Left cardiac atrium (tissue), 4 donors: Measurements from ENCODE around the gene MAN1A1. TPM values are rescaled to one million over a fixed set of nuclear protein-coding genes. Genes with fewer than 3 reads are reported as not detected.
A peak's percentile ranks its signal among the peaks of the same experiment; 100 is the strongest.
"Not testable (repeated sequence)": the region's sequence is repeated elsewhere in the genome, so short reads cannot be mapped to it uniquely, and the experiment has no call there.

Experiments used
- ATAC-seq, 2 donors: fragments of 200-7000 bp; cut with Tn5 transposase; one replicate each; pipeline ENCODE4 v1.9.1; 2020; ENCODE audit warnings: mild to moderate bottlenecking in 2 of 2, moderate library complexity in 2 of 2
- DNase-seq: peaks from one replicate; pipeline ENCODE4 v3.0.0-alpha.2; 2020
- intact Hi-C, 2 donors: fragments of 100-400 bp; cut with DNase I; formaldehyde crosslinking; loops; one replicate each; pipeline versions ENCODE4 v1.14.1 to v1.15.1; 2022 to 2023
- total RNA-seq, 2 donors: library from RNA; stranded (reverse); fragmentation: NEBNext Ultra II Directional; extraction: Animal tissue kit (Norgen Biotek cat#: 25700); gene quantifications; one replicate each; pipeline ENCODE4 v1.2.1, GENCODE V29; 2021
- donor health status: DM: no; HTN: yes; CAD: no.
- donor health status: DM: no; HTN: yes; CAD: no; lungs with severe emphysema.
- donor health status: DM: yes; HTN: yes; CAD: no.
- donor health status: Dilated cardiomyopathy.

MAN1A1 gene
- total RNA-seq, 2 donors from 2014 or later = 30.3 to 45.0 TPM

DNA sequence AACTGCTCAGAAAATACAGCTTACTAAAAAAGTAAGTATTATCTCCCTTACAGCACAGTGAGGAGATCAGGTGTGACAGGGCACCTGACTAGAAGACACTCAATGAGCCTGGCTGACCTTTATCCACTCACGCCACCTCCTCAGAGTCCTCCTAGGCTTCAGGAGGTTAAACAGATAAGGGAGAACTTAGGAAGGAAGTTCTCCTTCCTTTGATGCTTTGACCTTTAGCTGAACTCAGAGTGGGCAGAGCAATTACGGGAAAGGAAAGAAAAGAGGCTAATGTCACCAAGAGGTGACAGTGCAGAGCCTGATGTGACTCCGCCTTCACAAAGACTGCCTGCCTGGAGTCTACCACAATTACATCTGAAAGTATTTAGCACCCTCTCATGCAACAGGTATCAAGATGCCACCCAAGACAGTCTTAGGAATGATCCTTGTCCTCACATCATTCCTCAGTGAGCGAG, 36.7 kb downstream of the MAN1A1 start:
- peak; percentile 10 to 62 for ATAC-seq
- intact Hi-C loops = no loop called here

DNA sequence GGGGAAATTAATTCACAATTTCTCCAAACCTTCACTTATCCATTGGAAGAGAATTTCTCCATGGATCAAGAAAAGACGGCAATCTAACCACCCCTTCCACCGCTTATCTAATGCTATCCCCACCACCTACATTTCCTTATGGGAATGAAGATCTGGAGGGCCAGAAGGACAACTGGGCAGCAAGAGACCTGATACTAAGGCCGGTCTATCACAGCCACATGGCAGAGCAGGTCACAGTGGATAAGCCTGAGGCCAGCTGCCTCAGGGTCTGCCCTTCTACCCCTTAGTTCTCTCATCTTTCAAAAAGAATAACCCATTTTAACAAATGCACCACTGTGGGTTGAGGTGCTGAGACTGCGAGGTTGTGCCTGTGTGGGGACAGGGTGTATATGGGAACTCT, 37.1 kb downstream of the MAN1A1 start:
- DNase-seq = no peak
- intact Hi-C loops = no loop called here
- no peak for ATAC-seq

More for the DNA sequence above, 36.7 kb downstream of the MAN1A1 start:
- no peak for DNase-seq

DNA sequence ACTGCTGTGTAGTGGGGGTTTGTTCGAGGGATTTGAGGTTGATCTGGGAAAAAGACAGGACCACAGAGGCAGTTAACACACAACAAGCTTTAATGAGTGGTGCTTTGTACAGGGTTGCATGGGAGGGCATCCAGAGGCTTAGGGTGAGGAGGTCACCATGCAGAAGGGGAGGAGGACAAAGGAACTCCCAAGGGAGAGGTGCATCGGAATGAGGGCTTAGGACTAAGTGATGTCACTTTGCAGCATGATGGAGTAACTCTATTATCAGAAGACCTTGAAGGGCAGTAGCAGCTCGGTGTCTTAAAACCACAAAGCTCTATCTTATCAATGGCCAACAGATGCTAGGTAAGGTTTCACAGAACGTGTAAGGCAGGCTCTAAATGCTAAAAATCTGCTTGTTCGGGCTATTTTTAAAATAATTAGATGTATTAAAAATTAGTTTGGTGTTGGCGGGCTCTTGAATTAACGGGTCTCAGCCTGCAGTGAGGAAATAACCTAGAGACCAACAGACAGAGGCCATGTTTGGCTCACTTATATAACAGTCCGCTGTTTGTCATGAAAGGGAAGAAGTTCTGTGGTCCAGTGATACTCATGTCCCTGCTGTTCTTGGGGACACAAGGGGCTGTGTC, 37.9 kb downstream of the MAN1A1 start:
- ATAC-seq (no peak), DNase-seq (no peak)
- intact Hi-C loops = no loop called here

DNA sequence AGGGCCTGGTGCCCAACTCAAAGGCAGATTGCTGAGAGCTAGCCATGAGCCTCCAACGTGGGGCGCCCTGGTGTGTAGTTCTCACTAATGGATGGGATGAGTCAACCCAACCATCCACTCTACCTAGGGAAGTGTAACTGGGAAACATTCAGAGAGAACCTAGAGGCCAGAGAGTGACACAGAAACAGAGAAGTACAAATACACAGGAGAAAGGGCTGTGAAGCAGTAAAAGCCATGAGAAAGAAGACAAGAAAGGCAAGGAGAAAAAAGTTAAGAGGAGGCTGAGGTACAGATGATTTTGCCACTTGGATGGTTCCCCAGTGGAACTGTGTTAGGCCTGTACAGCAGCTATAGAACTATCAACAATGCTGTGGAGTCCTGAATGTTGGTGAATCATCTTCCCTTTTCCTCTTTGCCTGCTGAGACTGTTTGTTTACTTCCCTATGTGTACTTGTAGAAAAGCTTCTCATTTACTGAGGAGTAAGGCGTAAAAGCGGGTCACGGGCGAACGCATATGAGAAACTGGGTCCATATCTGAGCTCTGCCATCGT, 39.0 kb downstream of the MAN1A1 start:
- intact Hi-C loops = no loop called here
- peak in 1 of 2 donors; percentile 47 for ATAC-seq
- no peak for DNase-seq

DNA sequence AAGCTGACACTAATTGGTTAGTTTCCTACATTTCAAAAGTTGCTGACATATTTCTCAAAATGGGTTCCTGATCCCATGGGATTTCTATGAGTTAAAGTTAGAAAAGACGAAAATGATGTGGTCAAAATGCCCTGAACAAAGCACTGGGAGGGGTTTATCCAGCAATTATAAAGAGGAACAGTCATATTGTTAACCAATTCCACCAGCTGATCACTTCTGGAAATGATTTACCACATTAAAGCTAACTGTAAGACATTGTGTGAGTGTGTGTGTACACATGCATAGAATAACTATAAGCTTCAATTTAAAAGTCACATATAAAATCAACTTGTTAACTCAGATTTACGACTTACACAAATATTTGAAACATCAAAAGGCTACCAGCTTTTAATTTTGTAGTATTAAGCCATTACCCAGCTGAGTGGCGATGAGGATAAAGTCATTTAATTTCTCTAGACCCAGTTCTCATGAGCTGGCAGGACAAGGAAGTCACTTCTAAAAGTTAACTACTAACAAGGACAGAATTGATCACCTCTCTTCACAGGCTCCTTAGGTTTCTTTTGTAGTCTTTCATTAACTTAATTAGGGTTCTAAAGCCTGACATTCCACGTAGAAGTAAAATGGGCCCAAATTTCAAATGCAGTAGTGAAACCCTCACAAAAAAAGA, 40.4 kb downstream of the MAN1A1 start:
- intact Hi-C loops = no loop called here
- no peak for ATAC-seq
- DNase-seq = no peak

DNA sequence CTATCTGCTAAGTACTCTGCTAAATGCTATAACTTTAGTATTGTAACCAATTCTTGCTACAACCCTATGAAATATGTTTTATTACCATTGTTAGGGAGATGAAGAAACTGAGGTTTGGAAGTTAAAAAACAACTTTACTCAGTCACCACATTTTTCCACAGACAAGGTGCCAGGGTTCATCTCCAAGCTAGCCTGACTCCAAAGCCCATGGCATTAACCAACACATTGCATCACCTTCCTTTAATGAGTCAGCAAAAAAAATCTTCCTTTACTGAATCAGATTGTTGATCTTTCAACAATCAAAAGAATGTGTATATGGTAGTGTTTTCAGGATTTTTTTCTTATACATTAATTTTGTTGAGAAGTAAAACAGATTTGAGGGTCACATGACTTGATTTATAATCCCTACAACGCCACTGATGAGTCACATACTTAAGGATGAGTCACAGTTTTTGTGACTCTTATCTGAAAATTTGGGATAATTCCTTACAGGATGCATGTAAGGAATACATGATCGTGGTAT, 41.5 kb downstream of the MAN1A1 start:
- DNase-seq = no peak
- ATAC-seq = peak in 1 of 2 donors; percentile 30
- intact Hi-C loops = no loop called here

DNA sequence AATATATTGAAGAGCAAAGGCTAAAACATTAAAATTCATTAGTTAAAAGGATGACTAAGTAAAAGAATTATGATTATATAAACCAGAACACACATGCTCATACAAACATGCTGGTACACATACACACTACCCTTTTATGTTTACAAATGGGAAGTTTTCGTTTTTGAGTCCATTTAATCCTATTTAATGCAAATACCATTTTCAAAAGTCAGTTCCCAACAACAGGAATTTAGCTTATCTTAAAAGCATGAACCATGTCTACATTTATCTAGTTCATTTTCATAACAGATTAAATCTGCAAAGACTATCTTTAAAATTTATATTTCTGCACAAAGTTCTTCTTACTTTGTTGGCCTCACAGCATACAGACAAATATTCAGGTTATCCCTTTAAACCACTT, 42.5 kb downstream of the MAN1A1 start:
- DNase-seq = no peak
- ATAC-seq = no peak
- intact Hi-C loops = no loop called here

DNA sequence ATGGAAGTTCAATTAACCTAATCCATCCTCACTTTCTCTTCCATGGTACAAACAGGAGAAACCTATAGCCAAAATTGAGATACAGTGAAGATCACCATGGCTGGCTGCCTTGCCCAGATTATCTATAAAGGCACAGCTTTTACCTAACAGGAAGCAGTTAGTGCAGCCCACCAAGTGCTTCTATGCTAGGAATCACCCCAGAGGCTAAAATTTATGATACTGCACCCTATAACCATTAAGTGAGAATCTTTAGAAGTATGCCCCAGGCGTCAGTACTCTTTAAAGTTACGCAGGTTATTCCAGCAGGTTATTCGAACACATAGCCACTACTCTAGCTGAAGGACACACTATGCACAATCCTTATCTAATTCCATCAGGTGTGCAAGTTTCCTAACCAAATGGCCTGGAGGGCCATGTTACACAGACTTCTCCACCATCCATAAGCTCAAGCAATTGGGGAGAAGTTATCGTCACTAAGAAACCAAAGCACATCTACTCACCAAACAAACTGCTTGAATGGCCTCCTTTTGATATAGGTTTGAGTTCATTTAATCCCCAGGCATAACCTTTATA, 43.1 kb downstream of the MAN1A1 start:
- ATAC-seq = no peak
- DNase-seq = no peak
- intact Hi-C loops = no loop called here

DNA sequence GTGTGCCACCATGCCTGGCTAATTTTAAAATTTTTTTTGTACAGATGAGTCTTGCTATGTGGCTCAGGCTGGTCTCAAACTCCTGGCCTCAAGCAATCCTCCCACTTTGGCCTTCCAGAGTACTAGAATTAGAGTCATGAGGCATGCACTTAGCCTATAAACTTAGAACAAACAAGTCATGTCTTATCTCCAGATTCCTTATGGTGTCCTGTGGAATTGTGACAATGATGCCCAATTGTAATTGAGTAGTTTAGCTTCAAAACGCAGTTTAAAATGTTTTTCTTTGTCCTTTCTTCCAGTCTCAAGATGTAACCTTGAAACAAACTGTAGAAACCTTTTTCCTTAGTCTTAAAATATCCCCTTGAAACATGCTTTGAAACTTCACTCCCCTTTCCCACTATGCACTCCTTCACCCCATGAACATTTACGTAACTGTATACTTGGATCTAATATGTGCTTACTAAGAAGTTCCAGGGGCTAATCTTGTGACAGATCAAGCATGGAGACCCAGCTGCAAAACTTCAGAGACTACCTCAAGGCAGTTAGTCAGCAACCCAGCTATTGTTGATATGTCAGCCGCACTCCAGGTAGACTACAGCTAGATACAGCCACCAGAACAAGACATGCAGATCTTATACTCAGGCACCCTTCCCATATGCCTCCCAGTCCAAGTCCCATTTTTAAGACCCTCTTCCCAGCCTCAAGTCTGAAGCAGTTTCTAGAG, 46.2 kb downstream of the MAN1A1 start:
- intact Hi-C loops = no loop called here
- DNase-seq = no peak
- ATAC-seq = no peak

DNA sequence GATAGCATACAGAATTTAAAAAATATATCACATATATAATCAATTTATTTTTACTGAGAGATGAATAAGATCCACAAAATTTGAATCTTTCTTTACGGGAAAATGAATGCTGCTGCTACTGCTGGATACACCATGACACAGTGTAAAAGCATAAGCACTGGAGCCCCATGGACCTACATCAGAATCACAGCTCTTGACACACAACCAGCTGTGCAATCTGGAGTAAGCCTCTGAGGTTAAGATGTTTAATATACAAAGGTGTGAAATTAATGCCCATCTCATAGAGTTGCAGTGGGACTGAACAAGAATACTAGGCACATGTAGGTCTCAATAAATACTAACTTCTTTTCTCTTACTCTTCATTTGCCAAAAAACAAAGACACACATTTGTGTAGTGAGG, 48.1 kb downstream of the MAN1A1 start:
- ATAC-seq (no peak), DNase-seq (no peak)
- intact Hi-C loops = no loop called here

DNA sequence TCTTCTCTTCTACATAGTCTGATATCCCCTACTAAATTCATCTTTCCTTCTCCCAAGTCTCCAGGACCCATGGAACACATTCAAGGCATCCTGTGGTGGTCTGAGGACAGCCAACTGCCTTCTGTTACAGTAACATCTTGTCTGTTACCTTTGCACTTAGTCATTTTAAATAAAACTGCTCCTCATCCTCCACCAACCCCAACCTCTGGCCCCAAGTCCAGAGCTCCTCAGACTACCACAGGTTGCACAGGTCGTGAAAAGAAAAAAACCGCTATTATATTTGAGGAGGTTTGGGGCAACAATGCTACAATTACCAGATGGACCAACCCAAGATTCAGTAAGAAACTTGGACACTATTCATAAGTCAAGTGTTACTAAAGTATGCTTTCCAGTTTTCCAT, 49.9 kb downstream of the MAN1A1 start:
- DNase-seq (no peak), ATAC-seq (no peak)
- intact Hi-C loops = no loop called here

DNA sequence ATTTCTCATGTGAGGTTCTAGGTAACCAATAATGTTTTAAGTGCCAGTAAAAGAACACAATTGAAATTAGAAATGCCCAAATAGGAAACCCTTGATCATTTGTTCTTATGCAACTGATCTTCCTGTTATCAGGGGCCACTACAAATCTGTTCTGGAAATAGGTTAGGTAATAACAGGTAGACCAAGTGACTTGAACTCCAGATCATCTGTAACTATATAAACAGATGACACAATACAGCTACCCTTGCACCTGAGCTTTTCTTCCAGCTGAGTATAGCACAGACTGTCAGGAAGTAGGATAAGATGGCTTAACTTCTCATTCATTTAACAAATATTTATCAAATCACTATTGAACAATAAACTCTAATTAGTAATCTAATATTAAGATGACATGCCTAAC, 52.5 kb downstream of the MAN1A1 start:
- ATAC-seq (no peak), DNase-seq (no peak)
- intact Hi-C loops = no loop called here

DNA sequence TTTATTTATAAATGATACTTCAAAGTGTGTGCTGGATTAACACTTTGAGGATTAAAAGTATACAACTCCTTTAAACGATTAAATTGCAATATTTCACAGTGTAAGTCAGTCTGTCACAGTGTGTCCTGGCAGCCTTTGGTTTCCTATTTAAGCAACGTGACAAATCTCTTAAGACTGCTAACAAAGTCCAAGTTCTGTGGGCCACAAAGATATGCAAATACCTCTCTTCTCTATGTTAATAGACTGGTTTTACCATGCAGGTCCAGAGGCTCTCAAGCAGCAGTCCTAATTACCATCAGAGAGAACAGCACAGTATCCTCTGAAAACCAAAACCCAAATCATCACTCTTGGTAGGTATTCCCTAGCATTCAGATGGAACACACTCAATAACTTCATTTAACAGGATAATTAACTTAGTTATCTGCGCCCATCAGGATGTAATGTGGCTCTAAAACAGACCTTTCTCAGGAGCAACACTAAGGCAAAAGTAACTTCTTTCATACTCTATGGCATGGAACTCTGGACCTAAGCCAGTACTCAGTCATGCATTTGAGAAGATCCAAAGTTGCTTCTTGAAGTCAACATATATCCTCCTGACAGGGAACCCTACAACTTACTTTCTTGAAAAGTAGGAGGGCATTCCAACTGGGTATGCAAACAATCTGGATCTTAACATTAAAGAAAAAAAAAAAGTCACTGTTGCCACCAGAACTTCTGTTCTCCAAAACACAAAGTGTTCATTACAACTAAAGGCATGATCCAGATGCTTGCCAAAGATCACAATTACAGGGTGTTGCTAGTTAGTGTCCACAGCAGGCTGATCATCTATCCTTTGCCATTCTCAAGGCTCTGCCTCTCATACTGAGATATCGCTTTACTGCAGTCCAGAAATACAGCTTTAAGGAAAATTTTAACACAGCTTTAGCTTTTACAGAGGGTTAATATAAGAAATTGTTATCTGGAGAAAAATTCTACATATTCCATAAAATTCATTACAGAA, 53.2 kb downstream of the MAN1A1 start:
- DNase-seq (no peak), ATAC-seq (peak in 1 of 2 donors; percentile 29)
- intact Hi-C loops = no loop called here

DNA sequence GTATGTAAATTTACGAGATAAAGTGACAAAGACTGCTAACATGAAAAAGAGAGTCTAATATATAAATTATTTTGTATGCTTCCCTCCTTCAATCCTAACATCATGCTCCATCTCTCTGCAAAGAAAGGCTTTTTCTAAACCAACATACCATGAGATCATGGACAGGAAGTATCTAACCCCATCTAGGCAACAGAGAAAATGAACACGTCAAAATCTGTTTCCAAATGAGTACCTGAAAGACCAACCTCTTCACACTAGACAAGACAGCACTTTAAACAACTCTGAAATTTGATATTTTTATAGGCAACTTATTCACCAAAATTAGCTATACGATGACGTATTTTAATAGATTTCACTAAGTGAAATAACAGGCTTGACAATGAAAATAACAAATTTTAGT, 54.6 kb downstream of the MAN1A1 start:
- no peak for DNase-seq
- intact Hi-C loops = no loop called here
- ATAC-seq = no peak

DNA sequence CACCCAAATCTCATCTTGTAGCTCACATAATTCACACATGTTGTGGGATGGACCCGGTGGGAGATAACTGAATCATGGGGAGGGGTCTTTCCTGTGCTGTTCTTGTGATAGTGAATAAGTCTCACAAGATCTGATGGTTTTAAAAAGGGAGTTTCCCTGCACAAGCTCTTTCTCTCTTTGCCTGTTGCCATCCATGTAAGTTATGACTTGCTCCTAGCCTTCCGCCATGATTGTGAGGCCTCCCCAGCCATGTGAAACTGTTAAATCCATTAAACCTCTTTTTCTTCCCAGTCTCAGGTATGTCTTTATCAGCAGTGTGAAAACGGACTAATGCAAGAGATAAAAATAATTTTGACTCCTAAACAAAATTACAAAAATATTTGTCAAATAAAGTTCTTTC, 58.5 kb downstream of the MAN1A1 start:
- DNase-seq, ATAC-seq, intact Hi-C loops: not testable (repeated sequence)

DNA sequence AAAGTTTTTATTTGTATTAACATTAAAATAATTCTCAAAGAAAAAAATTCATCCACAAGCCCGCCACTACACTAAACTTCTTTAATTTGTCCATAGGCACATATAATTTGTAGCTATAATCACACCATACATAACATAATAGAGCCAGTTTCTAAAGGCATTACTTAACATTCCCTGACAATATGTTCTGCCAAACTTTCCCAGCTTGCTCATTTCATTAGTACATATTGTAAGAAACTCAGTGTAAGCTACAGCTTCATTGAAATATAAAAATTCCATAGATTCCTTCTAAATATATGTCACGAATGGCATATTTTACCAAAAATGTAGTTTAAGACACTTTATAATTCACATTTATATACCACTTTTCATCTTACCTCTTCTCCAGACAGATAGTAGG, 59.3 kb downstream of the MAN1A1 start:
- DNase-seq (no peak), ATAC-seq (no peak)
- intact Hi-C loops = no loop called here

DNA sequence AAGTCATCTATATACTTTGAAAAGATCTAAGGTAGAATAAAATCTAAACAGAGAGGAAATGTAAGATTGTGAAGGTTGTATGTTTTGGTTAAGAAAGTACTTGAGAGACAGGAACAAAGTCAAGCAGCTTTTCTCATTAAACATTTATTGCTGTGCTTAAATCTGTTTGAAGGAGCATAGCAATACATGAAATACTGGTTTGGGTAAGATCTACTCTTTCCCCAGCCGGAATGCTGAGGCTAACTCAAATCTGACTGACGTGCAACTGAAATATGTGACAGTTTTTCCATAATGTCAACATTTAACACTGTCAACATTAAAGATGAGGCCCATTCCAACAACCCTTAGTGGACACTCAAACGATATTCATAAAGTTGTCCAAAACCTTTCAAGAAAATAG, 59.9 kb downstream of the MAN1A1 start:
- DNase-seq (no peak), ATAC-seq (no peak)
- intact Hi-C loops = no loop called here

DNA sequence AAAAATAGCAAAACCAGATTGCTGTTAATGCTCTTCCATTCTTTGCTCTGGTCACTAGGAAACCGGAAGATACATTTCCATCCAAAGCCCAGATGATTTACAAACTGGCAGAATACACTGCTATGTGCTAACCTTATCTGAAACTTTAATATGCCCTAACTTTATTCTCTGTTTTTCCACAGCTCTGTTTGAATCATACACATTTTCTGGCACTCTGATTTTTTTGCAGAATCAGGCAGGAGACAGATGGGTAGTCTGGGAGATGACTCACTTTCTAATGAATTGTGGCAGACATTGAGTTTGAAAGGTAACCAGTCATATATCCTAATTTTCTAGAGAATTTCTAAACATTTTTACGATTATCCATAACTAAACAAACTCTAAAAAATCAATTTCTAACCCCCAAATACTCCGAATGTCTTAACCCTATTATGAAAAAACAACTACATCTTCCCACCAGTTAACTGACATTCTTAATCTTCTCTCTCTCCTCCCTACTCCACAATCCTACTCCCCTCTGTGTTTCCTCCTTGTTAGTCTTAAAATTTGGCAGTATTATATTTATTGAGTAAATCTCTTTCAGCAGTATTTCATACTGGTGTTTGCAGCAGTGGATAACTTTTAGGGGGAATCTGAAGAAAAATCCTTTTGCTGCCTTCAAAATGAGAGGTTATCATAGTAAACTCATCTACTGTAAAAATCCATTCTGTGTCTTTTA, 63.5 kb downstream of the MAN1A1 start:
- DNase-seq (no peak), ATAC-seq (peak in 1 of 2 donors; percentile 90)
- intact Hi-C loops = no loop called here
